IMR-90 (cell line): ENCODE measurements around the gene GUCY2C. TPM values are rescaled to one million over a fixed set of nuclear protein-coding genes. Genes with fewer than 3 reads are reported as not detected.

Experiments
- ATAC-seq: fragments of 200-7000 bp; cut with Tn5 transposase; 2 replicates; pipeline ENCODE4 v1.9.1; 2020; ENCODE audit warnings: low read depth, mild to moderate bottlenecking, moderate library complexity
- BruUV-seq: library from RNA; stranded (reverse); fragments of 400-500 nt; replicated peaks from 2 replicates; lab custom pipeline; 2021; lab: Mats Ljungman, UMichigan
- CTCF ChIA-PET: fragments of 300-600 bp; formaldehyde crosslinking; extraction: SDS; loops from one replicate; lab custom pipeline; 2021; ENCODE audit warnings: antibody characterized with exemption; lab: Yijun Ruan, JAX
- POLR2A ChIA-PET: fragments of 300-600 bp; sonication (Branson Sonifier 250); formaldehyde crosslinking; loops from one replicate; lab custom pipeline; 2022; ENCODE audit warnings: antibody characterized with exemption; ENCODE audit not compliant: unreplicated experiment; lab: Charles Lee
- DNase-seq: peaks from one replicate; pipeline ENCODE4 v3.0.0; 2013
- H2AFZ ChIP-seq: replicated peaks from 2 replicates; pipeline ENCODE3; 2013; ENCODE audit warnings: low read length, mild to moderate bottlenecking; ENCODE audit not compliant: poor library complexity
- H2AK5ac ChIP-seq: 2 replicates; pipeline ENCODE4 v1.6.1; 2013; ENCODE audit warnings: low read depth, low read length, inconsistent platforms
- H2AK9ac ChIP-seq: replicated peaks from 2 replicates; pipeline ENCODE3; 2013; ENCODE audit warnings: mild to moderate bottlenecking, low read depth, low read length, moderate library complexity; ENCODE audit not compliant: poor library complexity
- H2BK120ac ChIP-seq: 2 replicates; pipeline ENCODE4 v1.6.1; 2013; ENCODE audit warnings: low read depth, low read length, inconsistent platforms
- H2BK15ac ChIP-seq: 3 replicates; pipeline ENCODE4 v1.6.1; 2013; ENCODE audit warnings: low read depth, low read length, inconsistent platforms
- H2BK20ac ChIP-seq: 2 replicates; pipeline ENCODE4 v1.6.1; 2013; ENCODE audit warnings: low read depth, mild to moderate bottlenecking, inconsistent platforms, low read length, moderate library complexity
- H2BK5ac ChIP-seq: 2 replicates; pipeline ENCODE4 v1.6.1; 2013; ENCODE audit warnings: mild to moderate bottlenecking, low read depth, low read length, inconsistent platforms; ENCODE audit not compliant: poor library complexity, severe bottlenecking
- H3K14ac ChIP-seq: replicated peaks from 2 replicates; pipeline ENCODE4 v1.6.1; 2013; ENCODE audit warnings: low read depth, low read length, inconsistent platforms
- H3K18ac ChIP-seq: 2 replicates; pipeline ENCODE4 v1.6.1; 2013; ENCODE audit warnings: low read depth, low read length, control low read depth
- H3K23ac ChIP-seq: 2 replicates; pipeline ENCODE4 v1.6.1; 2013; ENCODE audit warnings: low read depth, low read length, inconsistent platforms
- H3K27ac ChIP-seq: 2 replicates; pipeline ENCODE4 v1.5.1; 2013; ENCODE audit warnings: mild to moderate bottlenecking, control low read depth, low read length; ENCODE audit not compliant: insufficient read depth
- H3K27me3 ChIP-seq: 2 replicates; pipeline ENCODE4 v1.6.1; 2013; ENCODE audit warnings: low read length; ENCODE audit not compliant: control insufficient read depth, insufficient read depth
- H3K36me3 ChIP-seq: 2 replicates; pipeline ENCODE4 v1.6.1; 2013; ENCODE audit warnings: low read length, mixed read lengths; ENCODE audit not compliant: control insufficient read depth, insufficient read depth
- H3K4ac ChIP-seq: 2 replicates; pipeline ENCODE4 v1.6.1; 2013; ENCODE audit warnings: low read depth, low read length, inconsistent platforms
- H3K4me1 ChIP-seq: 2 replicates; pipeline ENCODE4 v1.6.1; 2013; ENCODE audit warnings: low read length, mixed read lengths; ENCODE audit not compliant: control insufficient read depth, insufficient read depth
- H3K4me2 ChIP-seq: 2 replicates; pipeline ENCODE4 v1.6.1; 2013; ENCODE audit warnings: low read depth, mild to moderate bottlenecking, control low read depth, low read length, moderate library complexity
- H3K4me3 ChIP-seq: 2 replicates; pipeline ENCODE4 v1.5.1; 2013; ENCODE audit warnings: low read depth, mild to moderate bottlenecking, control low read depth, low read length, moderate library complexity; ENCODE audit not compliant: insufficient read depth
- H3K56ac ChIP-seq: 2 replicates; pipeline ENCODE4 v1.6.1; 2013; ENCODE audit warnings: low read length, inconsistent platforms; ENCODE audit not compliant: insufficient read depth; ENCODE audit errors: extremely low read depth
- H3K79me1 ChIP-seq, 2 experiments: 2 replicates each; pipeline ENCODE4 v1.6.1; 2013; ENCODE audit warnings: low read length in 2 of 2, inconsistent platforms in 1 of 2, low read depth in 1 of 2
- H3K9ac ChIP-seq: 2 replicates; pipeline ENCODE4 v1.6.1; 2013; ENCODE audit warnings: low read depth, low read length, control low read depth
- H3K9me1 ChIP-seq: 2 replicates; pipeline ENCODE4 v1.6.1; 2013; ENCODE audit warnings: low read length, inconsistent platforms; ENCODE audit not compliant: insufficient read depth
- H3K9me3 ChIP-seq: 2 replicates; pipeline ENCODE4 v1.6.1; 2013; ENCODE audit warnings: low read length; ENCODE audit not compliant: control insufficient read depth, insufficient read depth
- H4K20me1 ChIP-seq: 2 replicates; pipeline ENCODE4 v1.6.1; 2013; ENCODE audit warnings: low read length, inconsistent platforms; ENCODE audit not compliant: insufficient read depth
- H4K5ac ChIP-seq: 2 replicates; pipeline ENCODE4 v1.6.1; 2013; ENCODE audit warnings: mild to moderate bottlenecking, low read depth, low read length, control low read depth
- H4K8ac ChIP-seq, 2 experiments: 2 replicates each; pipeline ENCODE4 v1.6.1; 2013; ENCODE audit warnings: low read depth in 2 of 2, low read length in 2 of 2, control low read depth in 1 of 2, inconsistent platforms in 1 of 2
- H4K91ac ChIP-seq: 2 replicates; pipeline ENCODE4 v1.6.1; 2013; ENCODE audit warnings: low read depth, low read length, inconsistent platforms; ENCODE audit not compliant: insufficient read depth
- CEBPB ChIP-seq: IDR thresholded peaks from 2 replicates; pipeline ENCODE4 v1.6.1; 2012; ENCODE audit warnings: low read depth, low read length, improper control_type of control experiment
- CHD1 ChIP-seq: IDR thresholded peaks from 2 replicates; pipeline ENCODE4 v1.6.1; 2012; ENCODE audit warnings: low read depth, low read length, improper control_type of control experiment
- FOS ChIP-seq: fragments of 150-350 bp; IDR thresholded peaks from 2 replicates; pipeline ENCODE4 v1.6.1; 2016; ENCODE audit warnings: low read depth, low read length
- MAFK ChIP-seq: IDR thresholded peaks from 2 replicates; pipeline ENCODE4 v1.6.1; 2012; ENCODE audit warnings: low read depth, low read length, improper control_type of control experiment
- MAZ ChIP-seq: IDR thresholded peaks from 2 replicates; pipeline ENCODE4 v1.6.1; 2012; ENCODE audit warnings: low read depth, mild to moderate bottlenecking, low read length, improper control_type of control experiment, moderate library complexity, borderline replicate concordance
- MXI1 ChIP-seq: IDR thresholded peaks from 2 replicates; pipeline ENCODE4 v1.6.1; 2012; ENCODE audit warnings: low read depth, mild to moderate bottlenecking, low read length, moderate library complexity, borderline replicate concordance
- NFE2L2 ChIP-seq: fragments of 150-350 bp; IDR thresholded peaks from 2 replicates; pipeline ENCODE4 v1.6.1; 2016; ENCODE audit warnings: low read depth, mild to moderate bottlenecking, low read length
- POLR2A ChIP-seq: IDR thresholded peaks from 2 replicates; pipeline ENCODE4 v1.6.1; 2012; ENCODE audit warnings: mild to moderate bottlenecking, low read depth, low read length
- RCOR1 ChIP-seq: IDR thresholded peaks from 2 replicates; pipeline ENCODE4 v1.6.1; 2012; ENCODE audit warnings: mild to moderate bottlenecking, low read length, improper control_type of control experiment; ENCODE audit not compliant: insufficient replicate concordance
- SMC3 ChIP-seq: fragments of 150-350 bp; IDR thresholded peaks from 2 replicates; pipeline ENCODE4 v1.6.1; 2016; ENCODE audit warnings: low read depth, mild to moderate bottlenecking, antibody characterized with exemption, low read length, moderate library complexity
- WGBS, 2 experiments: methylation state at CpG; one replicate each; pipeline versions ENCODE4 v1.1.5 to v1.1.7; 2013; ENCODE audit warnings: missing lambda C conversion rate in 2 of 2; ENCODE audit not compliant: insufficient read length in 1 of 2; ENCODE audit errors: extremely low coverage in 2 of 2; 5-methylcytosine and 5-hydroxymethylcytosine counted together
- dilution Hi-C: fragments of 300-500 bp; cut with HindIII; formaldehyde crosslinking; loops from one replicate; pipeline ENCODE4 v1.14.3; 2018; ENCODE audit warnings: low sequenced_read_pairs; ENCODE audit not compliant: unreplicated experiment
- in situ Hi-C: fragments of 300-500 bp; cut with MboI; formaldehyde crosslinking; loops from 3 replicates; pipeline ENCODE4 v1.14.3; 2019; ENCODE audit warnings: low sequenced_read_pairs, inconsistent platforms, mixed read lengths
- intact Hi-C: fragments of 100-400 bp; cut with micrococcal nuclease; formaldehyde crosslinking; loops from 2 replicates; pipeline ENCODE4 v1.10.0; 2022
- polyA plus RNA-seq, 3 experiments: library from polyadenylated mRNA; depleted of rRNA; stranded (reverse); fragments of >200 nt; gene quantifications; 2 replicates each; pipeline ENCODE4 v1.2.3, GENCODE V29; 2012; ENCODE audit warnings: low replicate concordance in 1 of 3
- total RNA-seq: library from RNA; depleted of rRNA; stranded (reverse); fragments of >200 nt; gene quantifications from 2 replicates; pipeline ENCODE4 v1.2.3, GENCODE V29; 2012
- TF ChIP-seq, protein P1 (sequence below): fragments of 150-350 bp; IDR thresholded peaks from 2 replicates; pipeline ENCODE4 v1.6.1; 2016; ENCODE audit warnings: low read depth, mild to moderate bottlenecking, low read length, moderate library complexity, borderline replicate concordance
- TF ChIP-seq, protein P2 (sequence below): conservative IDR thresholded peaks from 2 replicates; pipeline ENCODE4 v1.5.1; 2012; ENCODE audit warnings: mild to moderate bottlenecking, low read depth, low read length, improper control_type of control experiment
- TF ChIP-seq, protein P3 (sequence below): fragments of 150-350 bp; IDR thresholded peaks from 2 replicates; pipeline ENCODE4 v1.6.1; 2017; ENCODE audit warnings: mild to moderate bottlenecking, antibody characterized with exemption, low read length, low read depth

Gene GUCY2C
- total and polyA plus RNA-seq, 2 of the 4 experiments (the other 2 are of a cell fraction) = not detected

- Histone ChIP-seq H3K4ac (no peak overlapping the region), H2AFZ (no peak overlapping the region), H4K5ac (no peak overlapping the region), H3K27me3 (no peaks in the 10 kb centered on the region), H3K27ac (no peak overlapping the region), H3K79me1 (no peaks in the 10 kb centered on the region), H3K36me3 (no peaks in the 10 kb centered on the region), H3K4me1 (no peaks in the 10 kb centered on the region), H2AK9ac (no peak overlapping the region), H3K23ac (no peak overlapping the region), H2AK5ac (no peak overlapping the region), H4K20me1 (no peaks in the 10 kb centered on the region), H3K14ac (no peak overlapping the region), H3K9ac (no peak overlapping the region), H3K18ac (no peak overlapping the region), H3K4me2 (no peak overlapping the region), H3K9me1 (no peaks in the 10 kb centered on the region), H2BK120ac (no peak overlapping the region), H3K4me3 (no peak overlapping the region), H4K8ac (no peak overlapping the region), H3K56ac (no peak overlapping the region), H3K9me3 (no peaks in the 10 kb centered on the region), H4K91ac (no peak overlapping the region), H2BK20ac (no peak overlapping the region), H2BK15ac (no peak overlapping the region), H2BK5ac (no peak overlapping the region)
- ChIA-PET POLR2A (no interaction called here), CTCF (interaction anchor here (2.2 kb wide), 1 partner anchor 425 kb away, joined by 6 read pairs; no protein-coding TSS in a partner anchor)
- BruUV-seq = no TSS peak
- TF ChIP-seq RCOR1 (no peak), CEBPB (no peak), MAZ (no peak), FOS (no peak), MXI1 (no peak), NFE2L2 (no peak), MAFK (no peak), CHD1 (no peak), POLR2A (no peak), SMC3 (no peak)
- TF ChIP-seq, protein P1, sequence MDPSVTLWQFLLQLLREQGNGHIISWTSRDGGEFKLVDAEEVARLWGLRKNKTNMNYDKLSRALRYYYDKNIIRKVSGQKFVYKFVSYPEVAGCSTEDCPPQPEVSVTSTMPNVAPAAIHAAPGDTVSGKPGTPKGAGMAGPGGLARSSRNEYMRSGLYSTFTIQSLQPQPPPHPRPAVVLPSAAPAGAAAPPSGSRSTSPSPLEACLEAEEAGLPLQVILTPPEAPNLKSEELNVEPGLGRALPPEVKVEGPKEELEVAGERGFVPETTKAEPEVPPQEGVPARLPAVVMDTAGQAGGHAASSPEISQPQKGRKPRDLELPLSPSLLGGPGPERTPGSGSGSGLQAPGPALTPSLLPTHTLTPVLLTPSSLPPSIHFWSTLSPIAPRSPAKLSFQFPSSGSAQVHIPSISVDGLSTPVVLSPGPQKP = no peak
- TF ChIP-seq, protein P2, sequence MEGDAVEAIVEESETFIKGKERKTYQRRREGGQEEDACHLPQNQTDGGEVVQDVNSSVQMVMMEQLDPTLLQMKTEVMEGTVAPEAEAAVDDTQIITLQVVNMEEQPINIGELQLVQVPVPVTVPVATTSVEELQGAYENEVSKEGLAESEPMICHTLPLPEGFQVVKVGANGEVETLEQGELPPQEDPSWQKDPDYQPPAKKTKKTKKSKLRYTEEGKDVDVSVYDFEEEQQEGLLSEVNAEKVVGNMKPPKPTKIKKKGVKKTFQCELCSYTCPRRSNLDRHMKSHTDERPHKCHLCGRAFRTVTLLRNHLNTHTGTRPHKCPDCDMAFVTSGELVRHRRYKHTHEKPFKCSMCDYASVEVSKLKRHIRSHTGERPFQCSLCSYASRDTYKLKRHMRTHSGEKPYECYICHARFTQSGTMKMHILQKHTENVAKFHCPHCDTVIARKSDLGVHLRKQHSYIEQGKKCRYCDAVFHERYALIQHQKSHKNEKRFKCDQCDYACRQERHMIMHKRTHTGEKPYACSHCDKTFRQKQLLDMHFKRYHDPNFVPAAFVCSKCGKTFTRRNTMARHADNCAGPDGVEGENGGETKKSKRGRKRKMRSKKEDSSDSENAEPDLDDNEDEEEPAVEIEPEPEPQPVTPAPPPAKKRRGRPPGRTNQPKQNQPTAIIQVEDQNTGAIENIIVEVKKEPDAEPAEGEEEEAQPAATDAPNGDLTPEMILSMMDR = no peak
- TF ChIP-seq, protein P3, sequence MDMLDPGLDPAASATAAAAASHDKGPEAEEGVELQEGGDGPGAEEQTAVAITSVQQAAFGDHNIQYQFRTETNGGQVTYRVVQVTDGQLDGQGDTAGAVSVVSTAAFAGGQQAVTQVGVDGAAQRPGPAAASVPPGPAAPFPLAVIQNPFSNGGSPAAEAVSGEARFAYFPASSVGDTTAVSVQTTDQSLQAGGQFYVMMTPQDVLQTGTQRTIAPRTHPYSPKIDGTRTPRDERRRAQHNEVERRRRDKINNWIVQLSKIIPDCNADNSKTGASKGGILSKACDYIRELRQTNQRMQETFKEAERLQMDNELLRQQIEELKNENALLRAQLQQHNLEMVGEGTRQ = no peak
- dilution Hi-C loops = no loop called here
- intact Hi-C loops = no loop called here
- WGBS, 2 experiments = no CpG with 5 or more reads among the region's 5 CpGs
- ATAC-seq (no peak), DNase-seq (no peak)
- in situ Hi-C loops = no loop called here
Measured at GRCh38 chr12:14663002-14663401, 33.4 kb downstream of the GUCY2C start.
